Frontal cortex (tissue), 1 donor: ENCODE data around the gene PYGL. TPM values are rescaled to one million over a fixed set of nuclear protein-coding genes. Genes with fewer than 3 reads are reported as not detected.

Source experiments
- total RNA-seq: library from RNA; depleted of rRNA; stranded (reverse); fragments of >200 nt; gene quantifications from one replicate; pipeline ENCODE4 v1.2.3, GENCODE V29; 2014

Gene PYGL
- total RNA-seq, 1 donor from 2014 or later: 4.5 TPM

Other genes with a start within 250 kb of the PYGL start
- gene NIN, start 113.3 kb downstream of the PYGL start, total RNA-seq: 44.4 TPM
- gene ABHD12B, start 72.4 kb downstream of the PYGL start, total RNA-seq: not detected
- 28.5 TPM for gene TRIM9, start 150.6 kb upstream of the PYGL start, total RNA-seq